Right lung (tissue), 5 donors: ENCODE results near the gene INPP5J. TPM values are rescaled to one million over a fixed set of nuclear protein-coding genes. Genes with fewer than 3 reads are reported as not detected.
"Not testable (repeated sequence)": the region's sequence is repeated elsewhere in the genome, so short reads cannot be mapped to it uniquely, and the experiment has no call there.

Experiments used
- DNase-seq, 2 donors: peaks; one replicate each; pipeline ENCODE4 v3.0.0-alpha.2; 2013
- polyA plus RNA-seq, 5 donors: library from polyadenylated mRNA; unstranded; fragments of 120-200 nt; gene quantifications; one replicate each; pipeline versions ENCODE4 v1.2.1 to v1.2.3, GENCODE V29; 2013; ENCODE audit warnings: inconsistent platforms in 1 of 5, low replicate concordance in 1 of 5; ENCODE audit not compliant: insufficient read length in 5 of 5, insufficient read depth in 1 of 5

INPP5J gene
- polyA plus RNA-seq, 5 donors = 1.7 to 4.2 (median 2.3) TPM

- DNase-seq = no peak
Measured at GRCh38 chr22:31099841-31100761, 22.7 kb upstream of the INPP5J start.

GRCh38 chr22:31100762-31101525 is 21.8 kb upstream of the INPP5J start:
- DNase-seq = no peak

GRCh38 chr22:31102441-31103081 is 20.2 kb upstream of the INPP5J start:
- DNase-seq = no peak

GRCh38 chr22:31103111-31103510 is 19.7 kb upstream of the INPP5J start:
- DNase-seq = no peak

GRCh38 chr22:31103899-31104694 is 18.7 kb upstream of the INPP5J start:
- DNase-seq = no peak

- no peak for DNase-seq
Measured at GRCh38 chr22:31104869-31105268, 17.9 kb upstream of the INPP5J start.

- no peak for DNase-seq
Measured at GRCh38 chr22:31105282-31105929, 17.4 kb upstream of the INPP5J start.

- DNase-seq = no peak
Measured at GRCh38 chr22:31106001-31106571, 16.7 kb upstream of the INPP5J start.

- no peak for DNase-seq
Measured at GRCh38 chr22:31106731-31107177, 16.0 kb upstream of the INPP5J start.

- DNase-seq = peak; percentile 93 to 94
Measured at GRCh38 chr22:31107178-31107893, 15.4 kb upstream of the INPP5J start, which contains the start of gene SELENOM. Gene SELENOM, minus strand, starts transcription at chr22:31107568. Its CDS starts 63 bp downstream, at chr22:31107505.

- DNase-seq = no peak
Measured at GRCh38 chr22:31107894-31108218, 14.9 kb upstream of the INPP5J start.

GRCh38 chr22:31112547-31113091 is 10.1 kb upstream of the INPP5J start:
- not testable (repeated sequence) for DNase-seq

- DNase-seq = no peak
Measured at GRCh38 chr22:31118046-31118820, 4.5 kb upstream of the INPP5J start.

- no peak for DNase-seq
Measured at GRCh38 chr22:31119026-31119717, 3.6 kb upstream of the INPP5J start.

- DNase-seq = no peak
Measured at GRCh38 chr22:31120230-31120629, 2.5 kb upstream of the INPP5J start.

- DNase-seq = no peak
Measured at GRCh38 chr22:31120642-31121041, 2.1 kb upstream of the INPP5J start.

- DNase-seq = no peak
Measured at GRCh38 chr22:31121403-31121802, 1.4 kb upstream of the INPP5J start.

GRCh38 chr22:31122196-31122531 is 602 bp upstream of the INPP5J start:
- DNase-seq = no peak
